OCI-LY1 (cell line): ENCODE data around the gene MRPL42.

Source experiments
- H2AFZ ChIP-seq: fragments of 200-600 bp; sonication (generic), shearing (Covaris generic); 2 replicates; pipeline ENCODE4 v1.6.0; 2014; ENCODE audit warnings: antibody characterized with exemption, mild to moderate bottlenecking, low read length
- H3F3A ChIP-seq: fragments of 200-600 bp; sonication (generic), shearing (Covaris generic); 2 replicates; pipeline ENCODE4 v1.6.0; 2014; ENCODE audit warnings: mild to moderate bottlenecking, antibody characterized with exemption, low read length, moderate library complexity; ENCODE audit not compliant: insufficient read depth
- H3K27ac ChIP-seq: fragments of 200-600 bp; sonication (generic); 2 replicates; pipeline ENCODE4 v1.5.1; 2014; ENCODE audit warnings: low read length, mixed run types, mild to moderate bottlenecking, low read depth; ENCODE audit not compliant: poor library complexity, severe bottlenecking
- H3K27me3 ChIP-seq: fragments of 200-600 bp; sonication (generic); 2 replicates; pipeline ENCODE4 v1.6.0; 2014; ENCODE audit warnings: antibody characterized with exemption, mild to moderate bottlenecking, low read length, moderate library complexity; ENCODE audit not compliant: insufficient read depth
- H3K36me3 ChIP-seq: fragments of 200-600 bp; sonication (generic); 2 replicates; pipeline ENCODE4 v1.6.1; 2014; ENCODE audit warnings: mild to moderate bottlenecking, antibody characterized with exemption, low read length, moderate library complexity, mixed read lengths; ENCODE audit not compliant: insufficient read depth
- H3K4me1 ChIP-seq: fragments of 200-600 bp; sonication (generic); 2 replicates; pipeline ENCODE4 v1.5.1; 2014; ENCODE audit warnings: mild to moderate bottlenecking, low read length, moderate library complexity; ENCODE audit not compliant: insufficient read depth, severe bottlenecking
- H3K4me2 ChIP-seq: fragments of 200-600 bp; sonication (generic), shearing (Covaris generic); 2 replicates; pipeline ENCODE4 v1.6.1; 2014; ENCODE audit warnings: low read length
- H3K4me3 ChIP-seq: fragments of 200-600 bp; sonication (generic); 2 replicates; pipeline ENCODE4 v1.5.1; 2014; ENCODE audit warnings: low read length, low read depth, mild to moderate bottlenecking, mixed read lengths; ENCODE audit not compliant: poor library complexity, severe bottlenecking
- H3K79me2 ChIP-seq: fragments of 200-600 bp; shearing (Covaris generic); 2 replicates; pipeline ENCODE4 v1.6.1; 2016; ENCODE audit warnings: mixed run types, low read length, mixed read lengths; ENCODE audit not compliant: insufficient read depth
- H3K9ac ChIP-seq: fragments of 200-600 bp; sonication (generic), shearing (Covaris generic); 2 replicates; pipeline ENCODE4 v1.6.1; 2014; ENCODE audit warnings: mild to moderate bottlenecking, low read length, mixed read lengths
- H3K9me2 ChIP-seq: fragments of 200-600 bp; sonication (generic), shearing (Covaris generic); 2 replicates; pipeline ENCODE4 v1.6.1; 2014; ENCODE audit warnings: low read depth, mild to moderate bottlenecking, low read length, mixed read lengths
- H3K9me3 ChIP-seq: fragments of 200-600 bp; shearing (Covaris generic); 2 replicates; pipeline ENCODE4 v1.6.1; 2014; ENCODE audit warnings: low read length, mixed read lengths
- H4K20me1 ChIP-seq: fragments of 200-600 bp; sonication (generic), shearing (Covaris generic); 2 replicates; pipeline ENCODE4 v1.6.0; 2016; ENCODE audit warnings: mild to moderate bottlenecking, low read length; ENCODE audit not compliant: insufficient read depth
- CTCF ChIP-seq: fragments of 200-600 bp; sonication (generic), shearing (Covaris generic); IDR thresholded peaks from 2 replicates; pipeline ENCODE4 v1.5.1; 2017; ENCODE audit warnings: mild to moderate bottlenecking, antibody characterized with exemption, low read length, moderate library complexity, mixed read lengths
- EZH2 ChIP-seq: fragments of 200-600 bp; sonication (generic), shearing (Covaris generic); IDR thresholded peaks from 2 replicates; pipeline ENCODE4 v1.8.0; 2017; ENCODE audit warnings: borderline replicate concordance, mixed run types, mild to moderate bottlenecking, antibody characterized with exemption, low read length, moderate library complexity, mixed read lengths

Gene MRPL42

GRCh38 chr12:93438266-93439050, 28.9 kb upstream of the MRPL42 start:
- peaks cover 71% of the 10 kb centered on the region for H3K4me1 ChIP-seq
- no peak for TF ChIP-seq EZH2
- no peak for TF ChIP-seq CTCF

GRCh38 chr12:93440043-93440835, 27.1 kb upstream of the MRPL42 start:
- Histone ChIP-seq H3K4me3 (peak overlapping the region; percentile 89), H3F3A (no peaks in the 10 kb centered on the region), H3K36me3 (no peaks in the 10 kb centered on the region), H3K9me3 (no peaks in the 10 kb centered on the region), H3K9ac (peak overlapping the region; percentile 93), H4K20me1 (0 out of 2 replicates have a peak, but pooled peaks cover 4% of the 10 kb centered on the region), H3K79me2 (peaks cover 59% of the 10 kb centered on the region), H3K4me1 (peaks cover 64% of the 10 kb centered on the region), H3K9me2 (no peaks in the 10 kb centered on the region), H3K27ac (no peak overlapping the region), H3K4me2 (peak overlapping the region; percentile 91), H3K27me3 (no peaks in the 10 kb centered on the region), H2AFZ (no peak overlapping the region)
- no peak for TF ChIP-seq EZH2
- no peak for TF ChIP-seq CTCF

More at GRCh38 chr12:93438266-93439050, 28.9 kb upstream of the MRPL42 start:
- Histone ChIP-seq H2AFZ (no peak overlapping the region), H3K4me3 (peak overlapping the region; percentile 0), H3K9ac (no peak overlapping the region), H3K36me3 (no peaks in the 10 kb centered on the region), H3F3A (no peaks in the 10 kb centered on the region), H4K20me1 (peaks cover 6% of the 10 kb centered on the region; the same call in 1 of the 2 replicates), H3K27ac (no peak overlapping the region), H3K9me2 (no peaks in the 10 kb centered on the region), H3K79me2 (peaks cover 77% of the 10 kb centered on the region), H3K27me3 (no peaks in the 10 kb centered on the region), H3K9me3 (no peaks in the 10 kb centered on the region), H3K4me2 (peak overlapping the region; percentile 91)

- Histone ChIP-seq H3K9me3 (no peaks in the 10 kb centered on the region), H3K36me3 (no peaks in the 10 kb centered on the region), H3K27ac (no peak overlapping the region), H3F3A (no peaks in the 10 kb centered on the region), H3K27me3 (no peaks in the 10 kb centered on the region), H3K4me3 (peak overlapping the region; percentile 89), H3K79me2 (peaks cover 50% of the 10 kb centered on the region), H3K4me2 (peak overlapping the region; percentile 91), H2AFZ (no peak overlapping the region), H3K9me2 (no peaks in the 10 kb centered on the region), H4K20me1 (0 out of 2 replicates have a peak, but pooled peaks cover 4% of the 10 kb centered on the region), H3K4me1 (peaks cover 59% of the 10 kb centered on the region), H3K9ac (peak overlapping the region; percentile 93)
- TF ChIP-seq CTCF (no peak), EZH2 (no peak)
Observed at GRCh38 chr12:93441081-93441616, 26.2 kb upstream of the MRPL42 start.
